ENCODE data around the gene KLHL40. TPM values are rescaled to one million over a fixed set of nuclear protein-coding genes. Genes with fewer than 3 reads are reported as not detected.
A peak's percentile ranks its signal among the peaks of the same experiment; 100 is the strongest.

Gene KLHL40
- total RNA-seq, 1 experiment from 2014 or later, result not detected

- H4K5ac ChIP-seq (ENCODE audit: insufficient read length, low read depth, low read length), result no peak overlapping the region
- no peaks in the 10 kb centered on the region for H3K27me3 ChIP-seq (ENCODE audit: insufficient read depth, low read length)
- WGBS (ENCODE audit: extremely low coverage, insufficient read length, low lambda C conversion rate), result no CpG with 5 or more reads among the region's 2 CpGs
- H3T11ph ChIP-seq (ENCODE audit: low read length), result no peak overlapping the region
- peak overlapping the region; percentile 32 to 71 (median 50); a peak in 4 of 7 replicates for H3K27ac Mint-ChIP-seq
- no peak overlapping the region for H2BK12ac ChIP-seq (ENCODE audit: insufficient read length, low read depth, low read length)
- H4K91ac ChIP-seq (ENCODE audit: insufficient read length, low read depth, low read length), result no peak overlapping the region
- H3K23me2 ChIP-seq (ENCODE audit: insufficient read length, low read depth, low read length, poor library complexity, severe bottlenecking), result no peaks in the 10 kb centered on the region
- no peaks in the 10 kb centered on the region for H3K9me3 Mint-ChIP-seq
- no peak overlapping the region for H3K9ac ChIP-seq (ENCODE audit: extremely low read depth, insufficient read length, low read length)
- H4K8ac ChIP-seq (replicated peaks; ENCODE audit: insufficient read length, low read depth, low read length), result no peak overlapping the region
- H2BK15ac ChIP-seq (ENCODE audit: low read depth, low read length), result no peak overlapping the region
- TF ChIP-seq CTCF (conservative IDR thresholded peaks at IDR 0.05), result no peak
- H3K56ac ChIP-seq (ENCODE audit: insufficient read length, low read depth, low read length), result no peak overlapping the region
- no peaks in the 10 kb centered on the region for H3K9me3 ChIP-seq (ENCODE audit: control insufficient read depth, low read depth, low read length)
- no peak overlapping the region for H3K14ac ChIP-seq (ENCODE audit: insufficient read depth, low read length)
- H3K36me3 Mint-ChIP-seq (ENCODE audit: insufficient read depth in 1 of 3, low read depth in 3 of 3), result peaks cover 19 to 50% (median 46%) of the 10 kb centered on the region in 3 experiments; a peak in 6 of 7 replicates
- H3K79me2 ChIP-seq (ENCODE audit: insufficient read depth, low read length), result no peaks in the 10 kb centered on the region
- no peaks in the 10 kb centered on the region for H4K20me1 ChIP-seq (ENCODE audit: control insufficient read depth, insufficient read depth, insufficient read length)
- no peak for DNase-seq
- no peak overlapping the region for H2BK120ac ChIP-seq (ENCODE audit: low read depth, low read length, poor library complexity, severe bottlenecking)
- no peak overlapping the region for H3K4me2 ChIP-seq (ENCODE audit: insufficient read depth, insufficient read length, low read length)
- H2BK20ac ChIP-seq (ENCODE audit: low read depth, low read length, poor library complexity, severe bottlenecking), result no peak overlapping the region
- H2AFZ ChIP-seq (ENCODE audit: low read length), result no peak overlapping the region
- peaks cover 45% of the 10 kb centered on the region in 2 experiments for H3K4me1 Mint-ChIP-seq
- no peak overlapping the region for H3K18ac ChIP-seq (ENCODE audit: insufficient read length, low read depth, low read length)
- H3K79me1 ChIP-seq (ENCODE audit: insufficient read depth, low read depth, low read length, poor library complexity, severe bottlenecking), result no peaks in the 10 kb centered on the region
- H2AK5ac ChIP-seq (ENCODE audit: insufficient read length, low read length), result no peak overlapping the region
- H3K4ac ChIP-seq (ENCODE audit: low read depth, low read length), result no peak overlapping the region
- no peak overlapping the region for H2BK5ac ChIP-seq (ENCODE audit: insufficient read length, low read length)
- peaks cover 3% of the 10 kb centered on the region; the same call in 1 of the 2 replicates for H3K4me1 ChIP-seq (ENCODE audit: insufficient read depth, low read length)
- no peaks in the 10 kb centered on the region for H3K27me3 Mint-ChIP-seq (ENCODE audit: low read depth)
- no peak overlapping the region for H3K23ac ChIP-seq (ENCODE audit: insufficient read length, low read depth, low read length)
- no peak overlapping the region for H3K27ac ChIP-seq (ENCODE audit: insufficient read length, low read depth, low read length)
- H3K4me3 Mint-ChIP-seq, result no peak overlapping the region
Measured at GRCh38 chr3:42649006-42649405, 36.3 kb upstream of the KLHL40 start.

All from H9 (cell line).